KOPT-K1 (cell line): ENCODE measurements around the gene BMS1.
"Not testable (repeated sequence)": the region's sequence is repeated elsewhere in the genome, so short reads cannot be mapped to it uniquely, and the experiment has no call there.

Source experiments
- H3K27ac ChIP-seq: fragments of 200-600 bp; sonication (generic); 2 replicates; pipeline ENCODE4 v1.5.1; 2016; ENCODE audit warnings: antibody characterized with exemption, mild to moderate bottlenecking, low read depth, low read length; ENCODE audit not compliant: poor library complexity, severe bottlenecking
- H3K36me3 ChIP-seq: fragments of 200-600 bp; sonication (generic); 2 replicates; pipeline ENCODE4 v1.5.1; 2017; ENCODE audit warnings: antibody characterized with exemption, mild to moderate bottlenecking, low read length, moderate library complexity; ENCODE audit not compliant: insufficient read depth
- H3K9me3 ChIP-seq: fragments of 200-600 bp; sonication (generic); 2 replicates; pipeline ENCODE4 v1.5.1; 2017; ENCODE audit warnings: antibody characterized with exemption, low read length, mild to moderate bottlenecking; ENCODE audit not compliant: insufficient read depth, poor library complexity, severe bottlenecking

BMS1 gene

GRCh38 chr10:42826759-42827158, 44.2 kb downstream of the BMS1 start:
- H3K36me3 ChIP-seq, result peaks cover 98% of the 10 kb centered on the region
- not testable (repeated sequence) for H3K27ac ChIP-seq, H3K9me3 ChIP-seq

GRCh38 chr10:42827201-42827600, 44.6 kb downstream of the BMS1 start:
- Histone ChIP-seq H3K27ac (no peak overlapping the region), H3K9me3 (no peaks in the 10 kb centered on the region), H3K36me3 (peaks cover 98% of the 10 kb centered on the region)

GRCh38 chr10:42828391-42828790, 45.8 kb downstream of the BMS1 start:
- not testable (repeated sequence) for H3K27ac ChIP-seq
- H3K36me3 ChIP-seq, result peaks cover 90% of the 10 kb centered on the region

GRCh38 chr10:42830237-42830636, 47.6 kb downstream of the BMS1 start:
- H3K27ac ChIP-seq, result no peak overlapping the region
- no peaks in the 10 kb centered on the region for H3K9me3 ChIP-seq
- H3K36me3 ChIP-seq, result peaks cover 71% of the 10 kb centered on the region

More at GRCh38 chr10:42828391-42828790, 45.8 kb downstream of the BMS1 start:
- not testable (repeated sequence) for H3K9me3 ChIP-seq

GRCh38 chr10:42836096-42836495, 53.5 kb downstream of the BMS1 start:
- H3K36me3 ChIP-seq, result peaks cover 15% of the 10 kb centered on the region
- H3K27ac ChIP-seq, result no peak overlapping the region
- H3K9me3 ChIP-seq, result no peaks in the 10 kb centered on the region

- Histone ChIP-seq H3K27ac (no peak overlapping the region), H3K9me3 (no peaks in the 10 kb centered on the region), H3K36me3 (peaks cover 7% of the 10 kb centered on the region)
These were observed 54.3 kb downstream of the BMS1 start for GRCh38 chr10:42836771-42837468.

GRCh38 chr10:42844810-42845209, 62.2 kb downstream of the BMS1 start:
- not testable (repeated sequence) for H3K9me3 ChIP-seq, H3K27ac ChIP-seq

GRCh38 chr10:42847261-42847660, 64.7 kb downstream of the BMS1 start:
- H3K27ac ChIP-seq, H3K9me3 ChIP-seq: not testable (repeated sequence)

More at GRCh38 chr10:42844810-42845209, 62.2 kb downstream of the BMS1 start:
- H3K36me3 ChIP-seq, result not testable (repeated sequence)

GRCh38 chr10:42850931-42851330, 68.3 kb downstream of the BMS1 start:
- Histone ChIP-seq H3K9me3 (peaks cover 5% of the 10 kb centered on the region), H3K36me3 (no peaks in the 10 kb centered on the region), H3K27ac (no peak overlapping the region)

More at GRCh38 chr10:42847261-42847660, 64.7 kb downstream of the BMS1 start:
- H3K36me3 ChIP-seq, result not testable (repeated sequence)

GRCh38 chr10:42859256-42859655, 76.7 kb downstream of the BMS1 start:
- no peak overlapping the region for H3K27ac ChIP-seq
- no peaks in the 10 kb centered on the region for H3K36me3 ChIP-seq
- no peaks in the 10 kb centered on the region for H3K9me3 ChIP-seq

GRCh38 chr10:42860016-42860415, 77.4 kb downstream of the BMS1 start:
- not testable (repeated sequence) for H3K27ac ChIP-seq, H3K9me3 ChIP-seq, H3K36me3 ChIP-seq

GRCh38 chr10:42862801-42863200, 80.2 kb downstream of the BMS1 start:
- H3K27ac ChIP-seq, H3K9me3 ChIP-seq, H3K36me3 ChIP-seq: not testable (repeated sequence)

- Histone ChIP-seq H3K27ac (no peak overlapping the region), H3K9me3 (no peaks in the 10 kb centered on the region)
These were observed 82.0 kb downstream of the BMS1 start for GRCh38 chr10:42864575-42864974.

GRCh38 chr10:42865716-42866114, 83.1 kb downstream of the BMS1 start:
- no peaks in the 10 kb centered on the region for H3K9me3 ChIP-seq
- no peak overlapping the region for H3K27ac ChIP-seq
- no peaks in the 10 kb centered on the region for H3K36me3 ChIP-seq

More at GRCh38 chr10:42864575-42864974, 82.0 kb downstream of the BMS1 start:
- H3K36me3 ChIP-seq, result no peaks in the 10 kb centered on the region

GRCh38 chr10:42866115-42866995, 83.8 kb downstream of the BMS1 start:
- H3K9me3 ChIP-seq, result no peaks in the 10 kb centered on the region
- no peaks in the 10 kb centered on the region for H3K36me3 ChIP-seq
- H3K27ac ChIP-seq, result no peak overlapping the region
